Neural cell (in vitro differentiated cells): Measurements from ENCODE around the gene ZNF831. TPM values are rescaled to one million over a fixed set of nuclear protein-coding genes. Genes with fewer than 3 reads are reported as not detected.

Experiments
- H2AFZ ChIP-seq: fragments of 200-600, 300-800 bp; sonication (generic), shearing (Covaris generic); 2 replicates; pipeline ENCODE4 v1.6.0; 2014; ENCODE audit warnings: low read depth, mild to moderate bottlenecking, antibody characterized with exemption, low read length, moderate library complexity
- H3F3A ChIP-seq: fragments of 200-600 bp; shearing (Covaris generic); 2 replicates; pipeline ENCODE4 v1.6.1; 2016; ENCODE audit warnings: mild to moderate bottlenecking, moderate library complexity, mixed read lengths, antibody characterized with exemption, low read length; ENCODE audit not compliant: insufficient read depth, poor library complexity, severe bottlenecking
- H3K27ac ChIP-seq: fragments of 200-600, 300-800 bp; sonication (generic), shearing (Covaris generic); 2 replicates; pipeline ENCODE4 v1.5.1; 2014; ENCODE audit warnings: mild to moderate bottlenecking, low read length, moderate library complexity
- H3K27me3 ChIP-seq: fragments of 300-800, 200-600 bp; sonication (generic), shearing (Covaris generic); 2 replicates; pipeline ENCODE4 v1.6.0; 2014; ENCODE audit warnings: mild to moderate bottlenecking, low read depth, low read length, moderate library complexity; ENCODE audit not compliant: insufficient read depth
- H3K36me3 ChIP-seq: fragments of 300-800, 200-600 bp; sonication (generic), shearing (Covaris generic); 2 replicates; pipeline ENCODE4 v1.5.1; 2014; ENCODE audit warnings: mild to moderate bottlenecking, antibody characterized with exemption, low read length, moderate library complexity; ENCODE audit not compliant: insufficient read depth
- H3K4me2 ChIP-seq: fragments of 300-800, 200-600 bp; sonication (generic), shearing (Covaris generic); 2 replicates; pipeline ENCODE4 v1.6.0; 2014; ENCODE audit warnings: mild to moderate bottlenecking, low read length
- H3K4me3 ChIP-seq: fragments of 300-800, 200-600 bp; sonication (generic), shearing (Covaris generic); 2 replicates; pipeline ENCODE4 v1.5.1; 2014; ENCODE audit warnings: mild to moderate bottlenecking, low read length, moderate library complexity
- H3K79me2 ChIP-seq: fragments of 200-600 bp; shearing (Covaris generic); replicated peaks from 2 replicates; pipeline ENCODE4 v1.6.0; 2014; ENCODE audit warnings: mild to moderate bottlenecking, low read length, moderate library complexity; ENCODE audit not compliant: insufficient read depth
- H3K9ac ChIP-seq: fragments of 300-800, 200-600 bp; sonication (generic), shearing (Covaris generic); 2 replicates; pipeline ENCODE4 v1.6.1; 2016; ENCODE audit warnings: mild to moderate bottlenecking, low read length, mixed read lengths
- H3K9me2 ChIP-seq: fragments of 200-600 bp; shearing (Covaris generic); 2 replicates; pipeline ENCODE4 v1.6.1; 2016; ENCODE audit warnings: mild to moderate bottlenecking, low read length, mixed read lengths; ENCODE audit not compliant: insufficient read depth
- H3K9me3 ChIP-seq: fragments of 200-600, 300-800 bp; sonication (generic), shearing (Covaris generic); 2 replicates; pipeline ENCODE4 v1.6.1; 2016; ENCODE audit warnings: mild to moderate bottlenecking, mixed run types, low read length, moderate library complexity, mixed read lengths
- H4K20me1 ChIP-seq: fragments of 200-600 bp; shearing (Covaris generic); 2 replicates; pipeline ENCODE4 v1.6.1; 2016; ENCODE audit warnings: mild to moderate bottlenecking, mixed run types; ENCODE audit not compliant: insufficient read depth
- CTCF ChIP-seq: fragments of 450-650 bp; IDR thresholded peaks from 2 replicates; pipeline ENCODE4 v1.5.1; 2014; ENCODE audit warnings: antibody characterized with exemption, mild to moderate bottlenecking, moderate library complexity; ENCODE audit not compliant: poor library complexity, severe bottlenecking
- EP300 ChIP-seq: fragments of 450-650 bp; conservative IDR thresholded peaks from 2 replicates; pipeline ENCODE4 v1.6.1; 2014; ENCODE audit warnings: antibody characterized with exemption, mild to moderate bottlenecking, moderate library complexity; ENCODE audit not compliant: poor library complexity, severe bottlenecking
- EZH2 ChIP-seq: fragments of 200-600, 300-800 bp; shearing (Covaris generic), sonication (generic); IDR thresholded peaks from 2 replicates; pipeline ENCODE4 v1.6.1; 2014; ENCODE audit warnings: antibody characterized with exemption, low read length, borderline replicate concordance, mild to moderate bottlenecking; ENCODE audit not compliant: insufficient read depth, poor library complexity, severe bottlenecking
- MXI1 ChIP-seq: fragments of 450-650 bp; conservative IDR thresholded peaks from 2 replicates; pipeline ENCODE4 v1.6.1; 2014; ENCODE audit warnings: antibody characterized with exemption, mild to moderate bottlenecking; ENCODE audit not compliant: poor library complexity, severe bottlenecking
- POLR2AphosphoS5 ChIP-seq: IDR thresholded peaks from 2 replicates; pipeline ENCODE4 v1.6.1; 2012
- RAD21 ChIP-seq: fragments of 450-650 bp; conservative IDR thresholded peaks from 2 replicates; pipeline ENCODE4 v1.6.1; 2014; ENCODE audit warnings: antibody characterized with exemption, mild to moderate bottlenecking, moderate library complexity
- REST ChIP-seq: IDR thresholded peaks from 2 replicates; pipeline ENCODE4 v1.6.1; 2012; ENCODE audit warnings: borderline replicate concordance
- SMC3 ChIP-seq: fragments of 450-650 bp; conservative IDR thresholded peaks from 2 replicates; pipeline ENCODE4 v1.6.1; 2014; ENCODE audit warnings: antibody characterized with exemption, mild to moderate bottlenecking, moderate library complexity; ENCODE audit not compliant: poor library complexity
- TAF1 ChIP-seq: IDR thresholded peaks from 2 replicates; pipeline ENCODE4 v1.6.1; 2012; ENCODE audit warnings: low read depth
- polyA plus RNA-seq: library from polyadenylated mRNA; depleted of rRNA; stranded (reverse); fragments of >200 nt; gene quantifications from 2 replicates; pipeline ENCODE4 v1.2.3, GENCODE V29; 2014

ZNF831 gene
- polyA plus RNA-seq, 1 donor from 2014 or later = not detected

- Histone ChIP-seq H3K4me2 (no peak overlapping the region), H2AFZ (no peak overlapping the region), H3K9ac (no peak overlapping the region)
Observed at GRCh38 chr20:59125332-59125731, 38.3 kb upstream of the ZNF831 start.

GRCh38 chr20:59125836-59126235 lies 37.8 kb upstream of the ZNF831 start:
- no peak overlapping the region for H3K27ac ChIP-seq
- no peaks in the 10 kb centered on the region for H3K9me2 ChIP-seq
- H2AFZ ChIP-seq = no peak overlapping the region
- H3K9me3 ChIP-seq = no peaks in the 10 kb centered on the region
- no peaks in the 10 kb centered on the region for H3K27me3 ChIP-seq
- no peaks in the 10 kb centered on the region for H4K20me1 ChIP-seq
- H3K4me3 ChIP-seq = no peak overlapping the region
- no peak overlapping the region for H3K4me2 ChIP-seq
- H3F3A ChIP-seq = peaks cover 3% of the 10 kb centered on the region
- H3K9ac ChIP-seq = no peak overlapping the region
- H3K36me3 ChIP-seq = no peaks in the 10 kb centered on the region
- TF ChIP-seq MXI1 (no peak), POLR2AphosphoS5 (no peak)
- no peaks in the 10 kb centered on the region for H3K79me2 ChIP-seq

More at GRCh38 chr20:59125332-59125731, 38.3 kb upstream of the ZNF831 start:
- Histone ChIP-seq H3F3A (peaks cover 3% of the 10 kb centered on the region), H3K27me3 (no peaks in the 10 kb centered on the region), H3K4me3 (no peak overlapping the region), H3K9me2 (no peaks in the 10 kb centered on the region), H3K36me3 (no peaks in the 10 kb centered on the region), H3K27ac (no peak overlapping the region), H4K20me1 (no peaks in the 10 kb centered on the region), H3K9me3 (no peaks in the 10 kb centered on the region), H3K79me2 (no peaks in the 10 kb centered on the region)
- TF ChIP-seq EZH2 (no peak), MXI1 (no peak), POLR2AphosphoS5 (no peak), RAD21 (no peak), EP300 (no peak), SMC3 (no peak), CTCF (no peak), REST (no peak), TAF1 (no peak)

GRCh38 chr20:59127839-59128238 lies 35.8 kb upstream of the ZNF831 start:
- Histone ChIP-seq H3K9me2 (no peaks in the 10 kb centered on the region), H3K4me2 (no peak overlapping the region), H2AFZ (no peak overlapping the region), H3K9ac (no peak overlapping the region), H4K20me1 (no peaks in the 10 kb centered on the region), H3K27me3 (no peaks in the 10 kb centered on the region), H3K79me2 (no peaks in the 10 kb centered on the region), H3K27ac (no peak overlapping the region), H3K4me3 (no peak overlapping the region), H3K36me3 (no peaks in the 10 kb centered on the region), H3K9me3 (no peaks in the 10 kb centered on the region), H3F3A (no peaks in the 10 kb centered on the region)
- TF ChIP-seq MXI1 (no peak), EZH2 (no peak), TAF1 (no peak), POLR2AphosphoS5 (no peak), EP300 (no peak), CTCF (no peak), REST (no peak)
